22Rv1 (cell line): ENCODE data around the gene FBF1.
"Not testable (repeated sequence)": the region's sequence is repeated elsewhere in the genome, so short reads cannot be mapped to it uniquely, and the experiment has no call there.

ENCODE experiments used
- CTCF ChIP-seq: fragments of 450-650 bp; IDR thresholded peaks from 2 replicates; pipeline ENCODE4 v1.5.1; 2017; ENCODE audit warnings: mild to moderate bottlenecking
- ZFX ChIP-seq: fragments of 450-650 bp; IDR thresholded peaks from 2 replicates; pipeline ENCODE4 v1.6.1; 2017; ENCODE audit warnings: antibody characterized with exemption, borderline replicate concordance

GRCh38 chr17:75865404-75866188 is 75.2 kb downstream of the FBF1 start:
- not testable (repeated sequence) for TF ChIP-seq CTCF, ZFX
